ENCODE data around the gene TTC39B.

GRCh38 chr9:15155323-15155722 is 151.7 kb downstream of the TTC39B start:
- TF ChIP-seq REST (IDR thresholded peaks at IDR 0.05; ENCODE audit: low read depth) (no peak), RAD21 (IDR thresholded peaks at IDR 0.05; ENCODE audit: low read depth) (no peak), EP300 (IDR thresholded peaks at IDR 0.05; ENCODE audit: borderline replicate concordance) (no peak), CREB1 (IDR thresholded peaks at IDR 0.05; ENCODE audit: low read depth) (no peak), TAF1 (IDR thresholded peaks at IDR 0.05; ENCODE audit: low read depth) (no peak), YY1 (IDR thresholded peaks at IDR 0.05; ENCODE audit: low read depth) (no peak), EGR1 (IDR thresholded peaks at IDR 0.05) (no peak), MAX (IDR thresholded peaks at IDR 0.05) (no peak), TCF12 (IDR thresholded peaks at IDR 0.05; ENCODE audit: low read depth) (no peak), TEAD4 (IDR thresholded peaks at IDR 0.05) (no peak), CEBPB (IDR thresholded peaks at IDR 0.05) (no peak), ZBTB7A (IDR thresholded peaks at IDR 0.05; ENCODE audit: low read depth) (no peak), NFIC (IDR thresholded peaks at IDR 0.05) (no peak), USF1 (IDR thresholded peaks at IDR 0.05) (no peak)

Measured in Ishikawa (cell line).